Measurements from ENCODE around the gene DKK1. TPM values are rescaled to one million over a fixed set of nuclear protein-coding genes. Genes with fewer than 3 reads are reported as not detected.

The DKK1 gene
- total and polyA plus RNA-seq, 5 experiments from 2014 or later, result not detected

GRCh38 chr10:52297747-52298146 lies 16.3 kb upstream of the DKK1 start:
- Mint-ChIP-seq H3K4me1 (no peaks in the 10 kb centered on the region), H3K36me3 (no peaks in the 10 kb centered on the region), H3K27me3 (peaks cover 0 to 1% (median 0%) of the 10 kb centered on the region in 5 donors), H3K27ac (no peak overlapping the region), H3K9me3 (peaks cover 0 to 13% (median 0%) of the 10 kb centered on the region in 9 donors), H3K4me3 (no peak overlapping the region)
- DNase-seq (no peak), ATAC-seq (no peak)
- POLR2A ChIA-PET, result no interaction called here

GRCh38 chr10:52300599-52301277 lies 13.3 kb upstream of the DKK1 start:
- H3K4me1 Mint-ChIP-seq, result no peaks in the 10 kb centered on the region
- H3K27me3 Mint-ChIP-seq, result peaks cover 0 to 1% (median 0%) of the 10 kb centered on the region in 5 donors
- H3K4me3 Mint-ChIP-seq, result no peak overlapping the region
- no peak for ATAC-seq
- no peak for DNase-seq
- H3K36me3 Mint-ChIP-seq, result no peaks in the 10 kb centered on the region
- no peak overlapping the region for H3K27ac Mint-ChIP-seq
- POLR2A ChIA-PET, result no interaction called here
- peaks cover 0 to 13% (median 0%) of the 10 kb centered on the region in 9 donors for H3K9me3 Mint-ChIP-seq

GRCh38 chr10:52308251-52309031 lies 5.6 kb upstream of the DKK1 start:
- no peaks in the 10 kb centered on the region for H3K36me3 Mint-ChIP-seq
- peak overlapping the region in 1 of 10 donors; percentile 44 for H3K27ac Mint-ChIP-seq
- peaks cover 15 to 61% (median 37%) of the 10 kb centered on the region in 5 donors for H3K27me3 Mint-ChIP-seq
- DNase-seq (peak in 2 of 10 donors; percentile 0 to 18), ATAC-seq (peak in 1 of 2 donors; percentile 18)
- peaks cover 2 to 14% (median 12%) of the 10 kb centered on the region in 4 donors for H3K4me1 Mint-ChIP-seq
- POLR2A ChIA-PET, result no interaction called here
- H3K4me3 Mint-ChIP-seq, result peak overlapping the region; percentile 27 to 77 (median 50)
- peaks cover 0 to 10% (median 0%) of the 10 kb centered on the region in 9 donors for H3K9me3 Mint-ChIP-seq

- H3K4me1 Mint-ChIP-seq, result peaks cover 8 to 26% (median 24%) of the 10 kb centered on the region in 4 donors
- H3K36me3 Mint-ChIP-seq, result peaks cover 0 to 4% (median 0%) of the 10 kb centered on the region in 3 donors
- DNase-seq (no peak), ATAC-seq (no peak)
- peak overlapping the region in 4 of 10 donors; percentile 11 to 66 (median 28) for H3K4me3 Mint-ChIP-seq
- POLR2A ChIA-PET, result no interaction called here
- no peak overlapping the region for H3K27ac Mint-ChIP-seq
- peaks cover 24 to 93% (median 58%) of the 10 kb centered on the region in 5 donors for H3K27me3 Mint-ChIP-seq
- H3K9me3 Mint-ChIP-seq, result peaks cover 0 to 14% (median 0%) of the 10 kb centered on the region in 9 donors
Measured at GRCh38 chr10:52312942-52313255, 1.2 kb upstream of the DKK1 start.

GRCh38 chr10:52313256-52313932 lies 687 bp upstream of the DKK1 start:
- POLR2A ChIA-PET, result no interaction called here
- no peak for DNase-seq
- Mint-ChIP-seq H3K27me3 (peaks cover 24 to 90% (median 55%) of the 10 kb centered on the region in 5 donors), H3K9me3 (peaks cover 0 to 14% (median 0%) of the 10 kb centered on the region in 9 donors), H3K4me3 (peak overlapping the region in 7 of 10 donors; percentile 4 to 66 (median 19)), H3K36me3 (peaks cover 0 to 4% (median 0%) of the 10 kb centered on the region in 3 donors), H3K27ac (no peak overlapping the region), H3K4me1 (peaks cover 8 to 23% (median 21%) of the 10 kb centered on the region in 4 donors)
- no peak for ATAC-seq

- H3K27ac Mint-ChIP-seq, result no peak overlapping the region
- no peak for ATAC-seq
- peaks cover 0 to 14% (median 0%) of the 10 kb centered on the region in 9 donors for H3K9me3 Mint-ChIP-seq
- no peak for DNase-seq
- H3K4me1 Mint-ChIP-seq, result peaks cover 8 to 19% (median 17%) of the 10 kb centered on the region in 4 donors
- H3K36me3 Mint-ChIP-seq, result peaks cover 0 to 4% (median 0%) of the 10 kb centered on the region in 3 donors
- H3K27me3 Mint-ChIP-seq, result peaks cover 24 to 74% (median 40%) of the 10 kb centered on the region in 5 donors
- peak overlapping the region in 7 of 10 donors; percentile 29 to 76 (median 46) for H3K4me3 Mint-ChIP-seq
- POLR2A ChIA-PET, result no interaction called here
Measured at GRCh38 chr10:52314822-52315552, 906 bp downstream of the DKK1 start.

- H3K4me1 Mint-ChIP-seq, result peaks cover 8 to 19% (median 17%) of the 10 kb centered on the region in 4 donors
- no peak for ATAC-seq
- no peak for DNase-seq
- H3K27ac Mint-ChIP-seq, result no peak overlapping the region
- peaks cover 0 to 4% (median 0%) of the 10 kb centered on the region in 3 donors for H3K36me3 Mint-ChIP-seq
- POLR2A ChIA-PET, result no interaction called here
- H3K27me3 Mint-ChIP-seq, result peaks cover 20 to 64% (median 32%) of the 10 kb centered on the region in 5 donors
- H3K9me3 Mint-ChIP-seq, result peaks cover 0 to 10% (median 0%) of the 10 kb centered on the region in 9 donors
- no peak overlapping the region for H3K4me3 Mint-ChIP-seq
Measured at GRCh38 chr10:52316001-52316400, 1.9 kb downstream of the DKK1 start.

- H3K27ac Mint-ChIP-seq, result no peak overlapping the region
- no peak for ATAC-seq
Measured at GRCh38 chr10:52316500-52316899, 2.4 kb downstream of the DKK1 start.

GRCh38 chr10:52318136-52318701 lies 4.1 kb downstream of the DKK1 start:
- POLR2A ChIA-PET, result no interaction called here

More at GRCh38 chr10:52316500-52316899, 2.4 kb downstream of the DKK1 start:
- H3K4me3 Mint-ChIP-seq, result no peak overlapping the region
- peaks cover 20 to 59% (median 32%) of the 10 kb centered on the region in 5 donors for H3K27me3 Mint-ChIP-seq
- H3K4me1 Mint-ChIP-seq, result peaks cover 8 to 19% (median 17%) of the 10 kb centered on the region in 4 donors
- POLR2A ChIA-PET, result no interaction called here
- peaks cover 0 to 4% (median 0%) of the 10 kb centered on the region in 3 donors for H3K36me3 Mint-ChIP-seq
- peaks cover 0 to 10% (median 0%) of the 10 kb centered on the region in 9 donors for H3K9me3 Mint-ChIP-seq
- DNase-seq, result no peak

GRCh38 chr10:52318822-52319464 lies 4.9 kb downstream of the DKK1 start:
- no peak overlapping the region for H3K27ac Mint-ChIP-seq
- peaks cover 10 to 38% (median 21%) of the 10 kb centered on the region in 5 donors for H3K27me3 Mint-ChIP-seq
- no peak overlapping the region for H3K4me3 Mint-ChIP-seq
- peaks cover 4 to 9% (median 7%) of the 10 kb centered on the region in 4 donors for H3K4me1 Mint-ChIP-seq
- ATAC-seq (no peak), DNase-seq (no peak)
- peaks cover 0 to 4% (median 0%) of the 10 kb centered on the region in 3 donors for H3K36me3 Mint-ChIP-seq
- H3K9me3 Mint-ChIP-seq, result peaks cover 0 to 4% (median 0%) of the 10 kb centered on the region in 9 donors
- POLR2A ChIA-PET, result no interaction called here

More at GRCh38 chr10:52318136-52318701, 4.1 kb downstream of the DKK1 start:
- H3K4me1 Mint-ChIP-seq, result peaks cover 8 to 15% (median 13%) of the 10 kb centered on the region in 4 donors
- no peak overlapping the region for H3K27ac Mint-ChIP-seq
- H3K9me3 Mint-ChIP-seq, result peaks cover 0 to 7% (median 0%) of the 10 kb centered on the region in 9 donors
- DNase-seq (no peak), ATAC-seq (no peak)
- peaks cover 0 to 4% (median 0%) of the 10 kb centered on the region in 3 donors for H3K36me3 Mint-ChIP-seq
- H3K4me3 Mint-ChIP-seq, result no peak overlapping the region
- peaks cover 15 to 45% (median 28%) of the 10 kb centered on the region in 5 donors for H3K27me3 Mint-ChIP-seq

- H3K4me1 Mint-ChIP-seq, result peaks cover 0 to under 1% (median 0%) of the 10 kb centered on the region in 4 donors
- ATAC-seq, result no peak
Measured at GRCh38 chr10:52319926-52320325, 5.8 kb downstream of the DKK1 start.

More at GRCh38 chr10:52319926-52320325, 5.8 kb downstream of the DKK1 start:
- peaks cover 0 to 3% (median 0%) of the 10 kb centered on the region in 9 donors for H3K9me3 Mint-ChIP-seq
- no peaks in the 10 kb centered on the region for H3K36me3 Mint-ChIP-seq
- H3K4me3 Mint-ChIP-seq, result no peak overlapping the region
- H3K27ac Mint-ChIP-seq, result no peak overlapping the region
- no peak for DNase-seq
- POLR2A ChIA-PET, result no interaction called here
- peaks cover 4 to 28% (median 12%) of the 10 kb centered on the region in 5 donors for H3K27me3 Mint-ChIP-seq
